DND-41 (cell line): ENCODE data around the gene SLC6A3.

Experiments
- ATAC-seq: fragments of 200-7000 bp; cut with Tn5 transposase; 3 replicates; pipeline ENCODE4 v1.9.1; 2021; ENCODE audit warnings: low read depth; ENCODE audit not compliant: insufficient read depth
- DNase-seq: peaks from one replicate; pipeline ENCODE4 v3.0.0-alpha.2; 2020
- H2AFZ ChIP-seq: 2 replicates; pipeline ENCODE4 v1.6.0; 2012; ENCODE audit warnings: low read depth, low read length
- H3K27ac ChIP-seq: 2 replicates; pipeline ENCODE4 v1.5.1; 2012; ENCODE audit warnings: low read length, inconsistent platforms
- H3K27me3 ChIP-seq: fragments of 200-600 bp; sonication (generic); 2 replicates; pipeline ENCODE4 v1.6.0; 2012; ENCODE audit warnings: low read length, mild to moderate bottlenecking, inconsistent platforms; ENCODE audit not compliant: insufficient read depth, poor library complexity
- H3K36me3 ChIP-seq: 2 replicates; pipeline ENCODE4 v1.5.1; 2012; ENCODE audit warnings: low read length, inconsistent platforms; ENCODE audit not compliant: insufficient read depth
- H3K4me1 ChIP-seq: 2 replicates; pipeline ENCODE4 v1.5.1; 2012; ENCODE audit warnings: mild to moderate bottlenecking, low read length; ENCODE audit not compliant: insufficient read depth
- H3K4me2 ChIP-seq: 2 replicates; pipeline ENCODE4 v1.6.0; 2012; ENCODE audit warnings: mild to moderate bottlenecking, moderate library complexity, low read length, inconsistent platforms; ENCODE audit not compliant: insufficient read depth
- H3K4me3 ChIP-seq, 2 experiments: fragments of 200-600 bp in 1 of 2; shearing (Covaris generic) in 1 of 2; 2 replicates each; pipeline ENCODE4 v1.5.1; 2012 to 2016; ENCODE audit warnings: inconsistent platforms in 2 of 2, low read length in 2 of 2, mild to moderate bottlenecking in 2 of 2, low read depth in 1 of 2, moderate library complexity in 1 of 2
- H3K79me2 ChIP-seq: 2 replicates; pipeline ENCODE4 v1.6.0; 2012; ENCODE audit warnings: low read length, inconsistent platforms; ENCODE audit not compliant: insufficient read depth
- H3K9ac ChIP-seq: 2 replicates; pipeline ENCODE4 v1.6.0; 2012; ENCODE audit warnings: low read depth, mild to moderate bottlenecking, inconsistent platforms, low read length, moderate library complexity
- H3K9me3 ChIP-seq: 2 replicates; pipeline ENCODE4 v1.5.1; 2012; ENCODE audit warnings: low read length, moderate library complexity, mild to moderate bottlenecking, inconsistent platforms; ENCODE audit not compliant: insufficient read depth, severe bottlenecking
- H4K20me1 ChIP-seq: 2 replicates; pipeline ENCODE4 v1.6.0; 2012; ENCODE audit warnings: low read length; ENCODE audit not compliant: insufficient read depth
- CTCF ChIP-seq: IDR thresholded peaks from 2 replicates; pipeline ENCODE4 v1.5.1; 2012; ENCODE audit warnings: borderline replicate concordance, low read length, moderate library complexity, mild to moderate bottlenecking; ENCODE audit not compliant: poor library complexity, severe bottlenecking; ENCODE audit errors: extremely low read depth
- EZH2 ChIP-seq: IDR thresholded peaks from 3 replicates; pipeline ENCODE4 v1.6.1; 2012; ENCODE audit warnings: borderline replicate concordance, low read depth, mild to moderate bottlenecking, moderate library complexity, low read length, inconsistent platforms; ENCODE audit not compliant: severe bottlenecking

The SLC6A3 gene

GRCh38 chr5:1463326-1464095 is 18.3 kb upstream of the SLC6A3 start:
- ATAC-seq (no peak), DNase-seq (no peak)
- Histone ChIP-seq H3K27me3 (no peaks in the 10 kb centered on the region), H3K27ac (no peak overlapping the region), H3K4me1 (no peaks in the 10 kb centered on the region), H3K9ac (no peak overlapping the region), H3K4me2 (no peak overlapping the region), H3K36me3 (peaks cover 78% of the 10 kb centered on the region), H4K20me1 (no peaks in the 10 kb centered on the region; the same call in 1 of the 2 replicates), H2AFZ (no peak overlapping the region), H3K79me2 (no peaks in the 10 kb centered on the region), H3K4me3 (no peak overlapping the region), H3K9me3 (peaks cover 2% of the 10 kb centered on the region)
- TF ChIP-seq CTCF (no peak), EZH2 (no peak)

- no peaks in the 10 kb centered on the region for H3K27me3 ChIP-seq
- peaks cover 10% of the 10 kb centered on the region for H3K9me3 ChIP-seq
- no peak overlapping the region for H3K27ac ChIP-seq
- no peak overlapping the region for H3K9ac ChIP-seq
- H3K79me2 ChIP-seq: no peaks in the 10 kb centered on the region
- no peak overlapping the region for H3K4me3 ChIP-seq
- H4K20me1 ChIP-seq: no peaks in the 10 kb centered on the region; the same call in 1 of the 2 replicates
- ATAC-seq: no peak; the same call in 2 of the 3 replicates
- peaks cover 80% of the 10 kb centered on the region for H3K36me3 ChIP-seq
- H2AFZ ChIP-seq: no peak overlapping the region
- H3K4me2 ChIP-seq: no peak overlapping the region
- no peaks in the 10 kb centered on the region for H3K4me1 ChIP-seq
- DNase-seq: no peak
- no peak for TF ChIP-seq CTCF
- TF ChIP-seq EZH2: no peak
Measured at GRCh38 chr5:1462358-1462757, 17.1 kb upstream of the SLC6A3 start.

GRCh38 chr5:1461396-1461795 is 16.2 kb upstream of the SLC6A3 start:
- Histone ChIP-seq H3K4me3 (no peak overlapping the region), H4K20me1 (no peaks in the 10 kb centered on the region; the same call in 1 of the 2 replicates), H2AFZ (no peak overlapping the region), H3K4me2 (no peak overlapping the region), H3K36me3 (peaks cover 71% of the 10 kb centered on the region), H3K9ac (no peak overlapping the region), H3K9me3 (peaks cover 20% of the 10 kb centered on the region), H3K27ac (no peak overlapping the region), H3K79me2 (no peaks in the 10 kb centered on the region), H3K4me1 (no peaks in the 10 kb centered on the region), H3K27me3 (no peaks in the 10 kb centered on the region)
- no peak for DNase-seq
- TF ChIP-seq CTCF: no peak
- no peak for TF ChIP-seq EZH2
- no peak for ATAC-seq
